Hepatocyte (in vitro differentiated cells): ENCODE measurements around the gene ABCG2. TPM values are rescaled to one million over a fixed set of nuclear protein-coding genes. Genes with fewer than 3 reads are reported as not detected.
A peak's percentile ranks its signal among the peaks of the same experiment; 100 is the strongest.

Experiments used
- DNase-seq: peaks from one replicate; pipeline ENCODE4 v3.0.0-alpha.2; 2016; ENCODE audit warnings: low spot score
- H2AFZ ChIP-seq: fragments of 200-600 bp; sonication (generic); 2 replicates; pipeline ENCODE4 v1.6.0; 2016; ENCODE audit warnings: antibody characterized with exemption, mild to moderate bottlenecking
- H3K27ac ChIP-seq: fragments of 200-600 bp; sonication (generic); 2 replicates; pipeline ENCODE4 v1.5.1; 2016; ENCODE audit warnings: mild to moderate bottlenecking
- H3K27me3 ChIP-seq: fragments of 200-600 bp; sonication (generic); 2 replicates; pipeline ENCODE4 v1.6.1; 2016
- H3K36me3 ChIP-seq: fragments of 200-600 bp; sonication (generic); replicated peaks from 2 replicates; pipeline ENCODE4 v1.5.1; 2016; ENCODE audit warnings: low read depth; ENCODE audit not compliant: insufficient read depth
- H3K4me1 ChIP-seq: fragments of 200-600 bp; sonication (generic); 2 replicates; pipeline ENCODE4 v1.5.1; 2016; ENCODE audit warnings: mild to moderate bottlenecking, moderate library complexity; ENCODE audit not compliant: insufficient read depth
- H3K4me2 ChIP-seq: fragments of 200-600 bp; sonication (generic); 2 replicates; pipeline ENCODE4 v1.6.0; 2016
- H3K4me3 ChIP-seq: fragments of 200-600 bp; sonication (generic); 2 replicates; pipeline ENCODE4 v1.5.1; 2016; ENCODE audit warnings: mild to moderate bottlenecking
- H3K79me2 ChIP-seq: fragments of 200-600 bp; sonication (generic); 2 replicates; pipeline ENCODE4 v1.6.0; 2017; ENCODE audit warnings: mild to moderate bottlenecking
- H3K9me2 ChIP-seq: fragments of 200-600 bp; sonication (generic); replicated peaks from 2 replicates; pipeline ENCODE4 v1.6.0; 2017; ENCODE audit warnings: mild to moderate bottlenecking; ENCODE audit not compliant: insufficient read depth
- H3K9me3 ChIP-seq: fragments of 200-600 bp; sonication (generic); 2 replicates; pipeline ENCODE4 v1.5.1; 2016; ENCODE audit warnings: low read depth, mild to moderate bottlenecking
- H4K20me1 ChIP-seq: fragments of 200-600 bp; sonication (generic); 2 replicates; pipeline ENCODE4 v1.6.0; 2016; ENCODE audit warnings: mild to moderate bottlenecking; ENCODE audit not compliant: insufficient read depth, poor library complexity, severe bottlenecking
- EZH2 ChIP-seq: fragments of 200-600 bp; sonication (generic); IDR thresholded peaks from 2 replicates; pipeline ENCODE4 v1.6.1; 2016; ENCODE audit warnings: antibody characterized with exemption, mild to moderate bottlenecking, borderline replicate concordance
- EZH2phosphoT487 ChIP-seq: fragments of 200-600 bp; sonication (generic); IDR thresholded peaks from one replicate; pipeline ENCODE4 v1.6.1; 2018; ENCODE audit warnings: antibody characterized with exemption, mild to moderate bottlenecking, low read depth, moderate library complexity; ENCODE audit not compliant: unreplicated experiment, severe bottlenecking
- WGBS: methylation state at CpG from one replicate; pipeline ENCODE4 v1.1.6; 2016; ENCODE audit warnings: low lambda C conversion rate; ENCODE audit errors: missing lambda C conversion rate; 5-methylcytosine and 5-hydroxymethylcytosine counted together
- polyA plus RNA-seq: library from polyadenylated mRNA; unstranded; fragments of >200 nt; fragmentation: Nextera tagmentation; extraction: Ambion mirVana; gene quantifications from 2 replicates; pipeline ENCODE4 v1.2.1, GENCODE V29; 2016
- total RNA-seq: library from RNA; depleted of rRNA; stranded (reverse); fragments of >200 nt; gene quantifications from 2 replicates; pipeline ENCODE4 v1.2.3, GENCODE V29; 2014
- TF ChIP-seq, protein P1 (sequence below): fragments of 200-600 bp; sonication (generic); IDR thresholded peaks from 2 replicates; pipeline ENCODE4 v1.5.1; 2016; ENCODE audit warnings: antibody characterized with exemption, mild to moderate bottlenecking; ENCODE audit not compliant: poor library complexity

Gene ABCG2
- total and polyA plus RNA-seq, 2 experiments from 2014 or later, result 3.7 to 11.6 TPM

DNA sequence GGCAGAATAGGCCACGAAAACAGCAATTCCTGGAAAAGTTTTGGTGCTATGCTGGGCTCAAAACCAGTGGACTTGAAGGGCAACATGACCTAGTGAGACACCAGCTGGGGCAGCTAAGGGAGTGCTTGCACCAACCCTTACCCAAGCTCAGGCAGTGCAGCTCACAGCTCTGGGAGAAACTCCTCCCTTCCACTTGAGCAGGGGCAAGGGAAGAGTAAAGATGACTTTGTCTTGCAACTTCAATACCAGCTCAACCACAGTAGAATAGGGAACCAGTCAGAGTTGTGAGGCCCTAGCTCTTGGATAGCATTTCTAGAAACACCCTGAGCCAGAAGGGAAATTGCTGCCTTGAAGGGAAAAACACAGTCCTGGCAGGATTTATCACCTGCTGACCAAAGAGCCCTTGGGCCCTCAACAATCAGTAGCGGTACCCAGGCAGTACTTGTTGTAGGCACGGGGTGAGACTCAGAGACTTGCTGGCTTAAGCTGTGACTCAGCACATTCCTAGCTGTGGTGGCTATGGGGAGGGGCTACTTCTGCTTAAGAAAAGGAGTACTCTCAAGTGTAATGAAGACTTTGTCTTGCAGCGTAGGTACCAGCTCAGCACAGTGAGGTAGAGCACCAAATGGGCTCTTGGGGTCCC, 19.7 kb upstream of the ABCG2 start:
- Histone ChIP-seq H3K27ac (peak overlapping the region; percentile 47), H3K27me3 (no peaks in the 10 kb centered on the region), H3K4me3 (no peak overlapping the region), H3K4me2 (no peak overlapping the region), H3K9me3 (no peaks in the 10 kb centered on the region), H3K9me2 (no peaks in the 10 kb centered on the region), H4K20me1 (no peaks in the 10 kb centered on the region), H3K4me1 (peaks cover 13% of the 10 kb centered on the region), H3K79me2 (no peaks in the 10 kb centered on the region), H2AFZ (no peak overlapping the region), H3K36me3 (no peaks in the 10 kb centered on the region)
- TF ChIP-seq EZH2, result no peak
- TF ChIP-seq EZH2phosphoT487, result no peak
- TF ChIP-seq, protein P1, sequence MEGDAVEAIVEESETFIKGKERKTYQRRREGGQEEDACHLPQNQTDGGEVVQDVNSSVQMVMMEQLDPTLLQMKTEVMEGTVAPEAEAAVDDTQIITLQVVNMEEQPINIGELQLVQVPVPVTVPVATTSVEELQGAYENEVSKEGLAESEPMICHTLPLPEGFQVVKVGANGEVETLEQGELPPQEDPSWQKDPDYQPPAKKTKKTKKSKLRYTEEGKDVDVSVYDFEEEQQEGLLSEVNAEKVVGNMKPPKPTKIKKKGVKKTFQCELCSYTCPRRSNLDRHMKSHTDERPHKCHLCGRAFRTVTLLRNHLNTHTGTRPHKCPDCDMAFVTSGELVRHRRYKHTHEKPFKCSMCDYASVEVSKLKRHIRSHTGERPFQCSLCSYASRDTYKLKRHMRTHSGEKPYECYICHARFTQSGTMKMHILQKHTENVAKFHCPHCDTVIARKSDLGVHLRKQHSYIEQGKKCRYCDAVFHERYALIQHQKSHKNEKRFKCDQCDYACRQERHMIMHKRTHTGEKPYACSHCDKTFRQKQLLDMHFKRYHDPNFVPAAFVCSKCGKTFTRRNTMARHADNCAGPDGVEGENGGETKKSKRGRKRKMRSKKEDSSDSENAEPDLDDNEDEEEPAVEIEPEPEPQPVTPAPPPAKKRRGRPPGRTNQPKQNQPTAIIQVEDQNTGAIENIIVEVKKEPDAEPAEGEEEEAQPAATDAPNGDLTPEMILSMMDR, result no peak
- WGBS, result 55% methylated on average over 4 of the region's 4 CpGs
- DNase-seq, result peak; percentile 76

DNA sequence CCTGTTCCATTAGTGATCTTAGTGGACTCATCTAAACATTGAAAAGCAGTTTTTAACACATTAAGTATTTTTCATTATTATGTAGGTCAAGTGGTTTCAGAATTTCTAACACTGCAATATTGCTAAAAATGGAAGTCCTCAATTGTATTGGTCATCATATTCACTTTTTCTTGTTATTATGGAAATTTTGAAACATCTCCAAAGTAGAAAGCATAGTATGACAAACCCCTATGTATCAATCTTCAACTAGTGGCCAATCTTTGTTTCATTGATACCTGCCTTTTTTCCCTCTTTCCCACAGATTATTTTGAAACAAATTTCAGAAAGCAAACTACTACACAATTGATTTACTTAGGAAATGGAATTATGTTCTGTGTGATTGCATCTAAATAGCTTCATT, 14.5 kb upstream of the ABCG2 start:
- Histone ChIP-seq H3K36me3 (no peaks in the 10 kb centered on the region), H3K4me3 (no peak overlapping the region), H3K4me2 (no peak overlapping the region), H4K20me1 (no peaks in the 10 kb centered on the region), H3K9me3 (no peaks in the 10 kb centered on the region), H3K27me3 (no peaks in the 10 kb centered on the region), H3K79me2 (no peaks in the 10 kb centered on the region), H3K9me2 (no peaks in the 10 kb centered on the region), H3K27ac (no peak overlapping the region), H2AFZ (no peak overlapping the region), H3K4me1 (peaks cover 5% of the 10 kb centered on the region)
- no peak for DNase-seq
- TF ChIP-seq EZH2 (no peak), EZH2phosphoT487 (no peak)
- TF ChIP-seq, protein P1, result no peak

DNA sequence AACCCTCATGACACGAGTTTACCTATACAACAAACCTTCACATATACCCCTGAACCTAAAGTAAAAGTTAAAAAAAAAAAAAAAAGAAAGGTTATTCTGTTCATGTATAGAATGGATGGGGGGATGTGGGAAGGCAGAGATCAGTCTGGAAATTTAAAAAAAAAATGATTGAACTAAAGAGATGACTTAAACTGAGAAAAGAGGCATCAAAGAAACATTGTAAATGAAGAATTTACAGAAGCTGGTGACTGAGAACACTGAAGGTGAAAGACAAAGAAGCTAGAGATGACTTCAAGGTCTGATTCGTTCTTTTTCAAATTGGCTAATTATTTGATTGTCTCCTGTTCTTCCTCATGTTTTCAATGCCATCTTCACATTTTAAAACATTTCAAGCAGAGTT, 12.8 kb upstream of the ABCG2 start:
- no peaks in the 10 kb centered on the region for H3K4me1 ChIP-seq
- H3K27ac ChIP-seq, result no peak overlapping the region
- H3K9me3 ChIP-seq, result no peaks in the 10 kb centered on the region
- no peaks in the 10 kb centered on the region for H3K79me2 ChIP-seq
- DNase-seq, result no peak
- no peaks in the 10 kb centered on the region for H4K20me1 ChIP-seq
- no peaks in the 10 kb centered on the region for H3K27me3 ChIP-seq
- TF ChIP-seq, protein P1, result no peak
- TF ChIP-seq EZH2phosphoT487, result no peak
- WGBS, result 86% methylated on average over 2 of the region's 2 CpGs
- no peak overlapping the region for H3K4me2 ChIP-seq
- H3K9me2 ChIP-seq, result no peaks in the 10 kb centered on the region
- no peak overlapping the region for H2AFZ ChIP-seq
- no peak overlapping the region for H3K4me3 ChIP-seq
- no peaks in the 10 kb centered on the region for H3K36me3 ChIP-seq

DNA sequence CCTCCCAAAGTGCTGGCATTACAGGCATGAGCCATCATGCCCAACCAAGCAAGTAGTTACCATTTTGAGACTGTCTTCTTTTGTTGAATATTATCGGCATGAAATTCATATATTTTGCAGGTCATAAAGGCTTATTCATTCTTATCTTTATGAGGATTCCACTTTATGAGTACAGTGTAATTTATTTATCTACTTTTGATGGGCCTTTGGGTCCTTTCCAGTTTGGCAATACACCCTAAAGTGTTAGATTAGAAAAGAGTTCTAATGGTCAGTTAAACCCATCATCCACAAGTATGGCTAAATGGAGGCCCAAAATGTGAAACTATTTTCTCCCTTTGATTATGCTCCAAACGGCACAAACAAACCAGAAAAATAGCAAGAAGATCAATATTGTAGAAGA, 10.9 kb upstream of the ABCG2 start:
- H3K4me2 ChIP-seq, result no peak overlapping the region
- no peaks in the 10 kb centered on the region for H3K79me2 ChIP-seq
- no peak overlapping the region for H3K4me3 ChIP-seq
- no peak overlapping the region for H3K27ac ChIP-seq
- H3K27me3 ChIP-seq, result no peaks in the 10 kb centered on the region
- no peaks in the 10 kb centered on the region for H4K20me1 ChIP-seq
- no peaks in the 10 kb centered on the region for H3K9me3 ChIP-seq
- H3K9me2 ChIP-seq, result no peaks in the 10 kb centered on the region
- DNase-seq, result no peak
- no peaks in the 10 kb centered on the region for H3K36me3 ChIP-seq
- 82% methylated on average over 2 of the region's 2 CpGs for WGBS
- TF ChIP-seq, protein P1, result no peak
- TF ChIP-seq EZH2phosphoT487 (no peak), EZH2 (no peak)
- no peaks in the 10 kb centered on the region for H3K4me1 ChIP-seq
- no peak overlapping the region for H2AFZ ChIP-seq
